ENCODE results near the gene AAMDC.

The AAMDC gene

DNA sequence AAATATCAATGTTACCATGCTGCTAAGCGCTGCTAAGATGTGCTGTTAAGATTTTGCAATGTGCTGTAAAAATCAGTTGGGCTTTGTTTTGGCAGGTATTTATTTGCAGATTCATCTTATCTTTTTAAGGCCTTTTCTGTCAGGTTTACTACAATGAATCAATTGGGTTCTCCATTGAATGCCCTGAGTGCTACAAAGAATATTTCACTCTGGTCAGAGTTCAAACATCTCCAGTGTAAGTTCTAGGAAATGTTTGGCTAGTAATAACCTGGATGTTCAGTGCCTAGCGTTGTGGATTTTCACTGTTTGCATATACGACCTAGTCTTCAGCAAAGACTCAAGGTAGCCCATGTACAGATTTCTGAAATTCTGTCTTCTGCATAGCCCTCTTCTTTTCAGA is 36.4 kb upstream of the AAMDC start:
- no peak for DNase-seq (ENCODE audit: low spot score)
- TF ChIP-seq, protein P1, sequence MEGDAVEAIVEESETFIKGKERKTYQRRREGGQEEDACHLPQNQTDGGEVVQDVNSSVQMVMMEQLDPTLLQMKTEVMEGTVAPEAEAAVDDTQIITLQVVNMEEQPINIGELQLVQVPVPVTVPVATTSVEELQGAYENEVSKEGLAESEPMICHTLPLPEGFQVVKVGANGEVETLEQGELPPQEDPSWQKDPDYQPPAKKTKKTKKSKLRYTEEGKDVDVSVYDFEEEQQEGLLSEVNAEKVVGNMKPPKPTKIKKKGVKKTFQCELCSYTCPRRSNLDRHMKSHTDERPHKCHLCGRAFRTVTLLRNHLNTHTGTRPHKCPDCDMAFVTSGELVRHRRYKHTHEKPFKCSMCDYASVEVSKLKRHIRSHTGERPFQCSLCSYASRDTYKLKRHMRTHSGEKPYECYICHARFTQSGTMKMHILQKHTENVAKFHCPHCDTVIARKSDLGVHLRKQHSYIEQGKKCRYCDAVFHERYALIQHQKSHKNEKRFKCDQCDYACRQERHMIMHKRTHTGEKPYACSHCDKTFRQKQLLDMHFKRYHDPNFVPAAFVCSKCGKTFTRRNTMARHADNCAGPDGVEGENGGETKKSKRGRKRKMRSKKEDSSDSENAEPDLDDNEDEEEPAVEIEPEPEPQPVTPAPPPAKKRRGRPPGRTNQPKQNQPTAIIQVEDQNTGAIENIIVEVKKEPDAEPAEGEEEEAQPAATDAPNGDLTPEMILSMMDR (IDR thresholded peaks at IDR 0.05; ENCODE audit: extremely low read depth, missing control alignments) = no peak

DNA sequence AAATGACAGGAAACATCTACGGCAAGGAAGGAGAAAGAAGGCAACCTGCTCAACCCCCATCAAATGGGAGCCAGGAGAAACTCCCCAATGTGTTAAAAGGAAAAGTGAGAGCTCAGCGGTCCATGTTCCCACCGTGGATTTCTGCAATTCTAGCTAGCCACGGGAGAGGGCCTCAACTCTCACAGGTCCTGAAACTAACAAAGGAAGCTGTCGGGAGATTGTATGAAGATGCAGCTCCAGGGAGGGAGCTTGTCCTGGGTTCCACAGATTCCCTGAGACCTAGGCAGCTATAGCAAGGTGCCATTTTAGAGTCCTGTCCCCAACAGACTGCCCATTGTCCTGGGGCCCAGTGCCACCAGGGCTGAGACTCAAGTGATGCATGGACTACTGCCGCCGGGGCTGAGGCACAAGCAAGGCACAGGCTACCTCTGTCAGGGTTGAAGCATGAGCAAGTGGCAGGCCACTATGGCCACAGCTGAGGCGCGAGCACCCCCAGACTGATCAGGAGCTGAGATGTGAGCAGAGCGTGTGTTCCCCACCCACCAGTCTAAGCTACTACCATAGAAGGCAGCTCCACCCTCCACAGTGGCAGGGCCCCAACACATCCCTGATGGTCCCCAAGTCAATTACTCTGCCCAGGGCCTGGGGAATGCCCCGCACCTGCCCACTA is 31.7 kb upstream of the AAMDC start:
- no peak for DNase-seq (ENCODE audit: low spot score)
- TF ChIP-seq, protein P1 (IDR thresholded peaks at IDR 0.05; ENCODE audit: extremely low read depth, missing control alignments) = no peak

DNA sequence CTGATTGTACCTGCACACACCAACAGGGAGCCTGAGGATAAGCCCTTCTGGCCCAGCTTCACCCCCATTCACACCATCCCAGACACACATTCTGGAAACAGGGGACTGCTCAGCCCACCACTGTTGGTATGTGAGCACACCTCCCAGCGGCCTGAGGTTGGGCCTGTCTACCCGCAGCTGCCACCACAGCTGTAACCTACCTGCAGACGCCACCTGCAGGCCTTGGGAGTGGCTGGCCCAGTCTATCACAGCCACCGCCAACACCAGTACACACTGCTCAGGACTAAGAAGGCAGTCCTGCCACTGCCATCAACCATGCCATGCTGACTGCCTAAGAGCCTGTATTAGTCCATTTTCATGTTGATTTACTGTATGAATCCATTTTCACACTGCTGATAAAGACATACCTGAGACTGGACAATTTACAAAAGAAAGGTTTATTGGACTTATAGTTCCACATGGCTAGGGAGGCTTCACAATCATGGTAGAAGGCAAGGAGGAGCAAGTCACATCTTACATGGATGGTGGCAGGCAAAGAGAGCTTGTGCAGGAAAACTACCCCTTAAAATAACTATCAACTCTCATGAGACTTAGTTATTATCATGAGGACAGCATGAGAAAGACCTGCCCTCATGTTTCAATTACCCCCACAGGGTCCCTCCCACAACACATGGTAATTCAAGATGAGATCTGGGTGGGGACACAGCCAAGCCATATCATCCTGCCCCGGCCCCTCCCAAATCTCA is 31.0 kb upstream of the AAMDC start:
- TF ChIP-seq, protein P1 (IDR thresholded peaks at IDR 0.05; ENCODE audit: extremely low read depth, missing control alignments) = no peak
- DNase-seq (ENCODE audit: low spot score) = no peak

DNA sequence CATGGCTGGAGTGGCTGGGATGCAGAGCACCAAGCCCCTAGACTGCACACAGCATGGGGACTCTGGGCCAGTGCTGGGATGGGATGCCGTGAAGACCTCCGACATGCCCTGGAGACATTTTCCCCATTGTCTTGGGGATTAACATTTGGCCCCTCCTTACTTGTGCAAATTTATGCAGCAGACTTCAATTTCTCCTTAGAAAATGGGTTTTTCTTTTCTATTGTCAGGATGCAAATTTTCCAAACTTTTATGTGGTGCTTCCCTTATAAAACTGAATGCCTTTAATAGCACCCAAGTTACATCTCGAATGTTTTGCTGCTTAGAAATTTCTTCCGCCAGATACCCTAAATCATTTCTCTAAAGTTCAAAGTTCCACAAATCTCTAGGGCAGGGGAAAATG is 29.6 kb upstream of the AAMDC start:
- TF ChIP-seq, protein P1 (IDR thresholded peaks at IDR 0.05; ENCODE audit: extremely low read depth, missing control alignments) = no peak
- no peak for DNase-seq (ENCODE audit: low spot score)

DNA sequence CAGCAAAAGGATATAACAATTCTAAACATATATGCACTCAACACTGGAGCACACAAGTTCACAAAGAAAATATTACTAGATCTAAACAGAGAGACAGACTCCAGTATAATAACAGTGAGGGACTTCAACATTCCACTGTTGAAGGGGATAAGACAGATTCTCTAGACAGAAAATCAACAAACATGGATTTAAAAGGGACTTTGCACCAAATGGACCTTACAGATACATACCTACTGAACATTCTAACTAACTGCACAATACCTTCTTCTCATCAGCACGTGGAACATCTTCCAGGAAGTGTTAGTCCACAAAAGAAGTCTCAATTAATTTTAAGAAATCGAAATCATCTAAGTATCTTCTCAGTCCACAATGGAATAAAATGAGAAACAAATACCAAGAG is 27.0 kb upstream of the AAMDC start:
- TF ChIP-seq, protein P1 (IDR thresholded peaks at IDR 0.05; ENCODE audit: extremely low read depth, missing control alignments) = no peak

DNA sequence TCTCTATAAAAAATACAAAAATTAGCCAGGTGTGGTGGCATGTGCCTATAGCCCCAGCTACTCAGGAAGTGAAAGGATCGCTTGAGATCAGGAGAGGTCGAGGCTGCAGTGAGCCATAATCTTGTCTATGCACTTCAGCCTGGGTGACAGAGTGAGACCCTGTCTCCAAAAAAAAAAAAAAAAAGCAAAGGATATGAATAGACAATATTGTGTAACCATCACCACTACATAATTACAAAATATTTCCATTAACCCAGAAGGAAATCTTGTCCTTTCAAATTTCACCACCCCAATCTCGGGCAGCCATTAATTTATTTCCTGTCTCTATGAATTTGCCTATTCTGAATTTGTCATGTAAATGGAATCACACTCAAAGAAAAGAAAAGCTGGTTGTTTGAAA is 21.6 kb upstream of the AAMDC start:
- TF ChIP-seq, protein P1 (IDR thresholded peaks at IDR 0.05; ENCODE audit: extremely low read depth, missing control alignments) = no peak
- no peak for DNase-seq (ENCODE audit: low spot score)

More for the DNA sequence above, 27.0 kb upstream of the AAMDC start:
- no peak for DNase-seq (ENCODE audit: low spot score)

DNA sequence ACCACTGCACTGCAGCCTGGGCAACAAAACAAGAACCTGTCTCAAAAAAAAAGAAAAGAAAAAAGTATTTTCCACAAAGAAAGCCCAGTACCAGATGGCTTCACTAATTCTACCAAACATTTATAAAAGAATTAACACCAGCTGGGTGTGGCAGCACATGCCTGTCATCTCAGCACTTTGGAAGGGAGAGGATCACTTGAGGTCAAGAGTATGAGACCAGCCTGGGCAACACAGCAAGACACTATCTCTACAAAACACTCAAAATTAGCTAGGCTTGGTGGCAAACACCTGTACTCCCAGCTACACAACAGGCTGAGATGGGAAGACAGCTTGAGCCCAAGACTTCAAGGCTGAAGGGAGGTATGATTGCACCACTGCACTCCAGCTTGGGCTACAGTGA is 20.5 kb upstream of the AAMDC start:
- DNase-seq (ENCODE audit: low spot score) = no peak
- TF ChIP-seq, protein P1 (IDR thresholded peaks at IDR 0.05; ENCODE audit: extremely low read depth, missing control alignments) = no peak

Measured in GM20000 (cell line).